Lung (tissue), 12 donors: ENCODE results near the gene RUFY1. TPM values are rescaled to one million over a fixed set of nuclear protein-coding genes. Genes with fewer than 3 reads are reported as not detected.
"Not testable (repeated sequence)": the region's sequence is repeated elsewhere in the genome, so short reads cannot be mapped to it uniquely, and the experiment has no call there.

ENCODE experiments used
- ATAC-seq: fragments of 200-7000 bp; cut with Tn5 transposase; one replicate; pipeline ENCODE4 v1.9.1; 2020; ENCODE audit warnings: moderate number of reproducible peaks; ENCODE audit not compliant: insufficient read depth, low FRiP score
- DNase-seq, 3 donors: peaks; one replicate each; pipeline ENCODE4 v3.0.0-alpha.2; 2013 to 2017
- H3K27ac ChIP-seq, 2 donors: one replicate each; pipeline ENCODE4 v1.5.1; 2013; ENCODE audit warnings: mild to moderate bottlenecking in 2 of 2, moderate library complexity in 2 of 2, control low read depth in 1 of 2, inconsistent platforms in 1 of 2, low read depth in 1 of 2, low read length in 1 of 2
- H3K27me3 ChIP-seq, 3 donors: one replicate each; pipeline ENCODE4 v1.5.1; 2013; ENCODE audit warnings: low read length in 2 of 3; ENCODE audit not compliant: control insufficient read depth in 3 of 3, insufficient read depth in 3 of 3
- H3K36me3 ChIP-seq, 4 donors: one replicate each; pipeline ENCODE4 v1.5.1; 2013; ENCODE audit warnings: low read length in 4 of 4, mild to moderate bottlenecking in 1 of 4, moderate library complexity in 1 of 4; ENCODE audit not compliant: control insufficient read depth in 4 of 4, insufficient read depth in 4 of 4
- H3K4me1 ChIP-seq, 5 donors: one replicate each; pipeline ENCODE4 v1.5.1; 2013; ENCODE audit warnings: low read length in 5 of 5, mild to moderate bottlenecking in 2 of 5, moderate library complexity in 1 of 5; ENCODE audit not compliant: control insufficient read depth in 5 of 5, insufficient read depth in 5 of 5
- H3K4me3 ChIP-seq: one replicate; pipeline ENCODE4 v1.5.1; 2013; ENCODE audit warnings: mild to moderate bottlenecking, control low read depth, moderate library complexity
- H3K9ac ChIP-seq, 2 donors: one replicate each; pipeline ENCODE4 v1.5.1; 2013; ENCODE audit warnings: low read length in 2 of 2, control low read depth in 1 of 2; ENCODE audit not compliant: insufficient read depth in 1 of 2
- H3K9me3 ChIP-seq, 4 donors: one replicate each; pipeline ENCODE4 v1.5.1; 2013; ENCODE audit warnings: low read length in 3 of 4, mild to moderate bottlenecking in 1 of 4, moderate library complexity in 1 of 4; ENCODE audit not compliant: control insufficient read depth in 4 of 4, insufficient read depth in 3 of 4
- CTCF ChIP-seq: IDR thresholded peaks from 2 replicates; pipeline ENCODE4 v1.5.1; 2012; ENCODE audit warnings: mild to moderate bottlenecking; ENCODE audit errors: control extremely low read depth, extremely low read depth
- WGBS, 2 donors: extraction: QIAGEN DNeasy Blood & Tissue Kit; methylation state at CpG; one replicate each; pipeline ENCODE4 v1.1.7; 2013; 5-methylcytosine and 5-hydroxymethylcytosine counted together
- polyA plus RNA-seq, 2 donors: library from polyadenylated mRNA; stranded (reverse); fragments of 200-250 nt; gene quantifications; one replicate each; pipeline ENCODE4 v1.2.1, GENCODE V29; 2013
- total RNA-seq, 2 donors: library from RNA; depleted of rRNA in 1 of 2; stranded (reverse); fragments of >200 nt in 1 of 2; gene quantifications; one replicate each; pipeline ENCODE4 v1.2.1, GENCODE V29; 2014 to 2021
- donor health status: control.
- donor health status: control.
- donor health status: Bipolar disorder and iron deficiency.
- donor health status: healthy.
- donor health status: DM: yes; HTN: yes; CAD: no.

Gene RUFY1
- total and polyA plus RNA-seq, 4 donors = 37.3 to 58.6 (median 51.0) TPM

- peak in 1 of 3 donors; percentile 35 for DNase-seq
- H3K4me3 ChIP-seq, H3K36me3 ChIP-seq, ATAC-seq, H3K27me3 ChIP-seq, H3K4me1 ChIP-seq, H3K9ac ChIP-seq, H3K9me3 ChIP-seq, H3K27ac ChIP-seq: not testable (repeated sequence)
- WGBS, 2 donors = 65 to 76% methylated on average over 14 of the region's 15 CpGs
Observed at GRCh38 chr5:179519416-179520070, 30.8 kb upstream of the RUFY1 start.

DNA sequence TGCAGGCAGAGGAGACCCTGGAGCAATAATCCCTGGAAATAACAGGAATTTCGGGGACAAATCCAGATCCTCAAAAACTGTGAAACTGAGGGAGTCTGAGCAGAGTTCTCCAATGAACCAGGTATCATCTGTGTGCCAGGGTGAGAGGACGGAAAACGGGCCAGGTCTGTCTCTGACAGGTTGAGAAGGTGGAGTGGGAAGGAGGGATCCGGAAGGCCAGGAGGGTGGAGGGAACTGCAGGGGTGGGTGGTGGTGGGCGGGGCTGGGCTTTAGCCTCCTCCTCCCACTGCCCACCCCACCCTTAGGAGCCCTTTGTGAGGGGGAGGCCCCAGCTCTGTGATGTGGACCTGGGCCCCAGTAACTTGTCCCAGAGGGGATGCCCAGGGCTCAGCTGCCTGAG, 28.2 kb upstream of the RUFY1 start:
- ATAC-seq, DNase-seq, H3K36me3 ChIP-seq, H3K4me3 ChIP-seq, H3K27me3 ChIP-seq, H3K9ac ChIP-seq, H3K27ac ChIP-seq, H3K4me1 ChIP-seq, H3K9me3 ChIP-seq: not testable (repeated sequence)
- 86 to 90% methylated on average over 4 of the region's 5 CpGs for WGBS, 2 donors

- ATAC-seq (no peak), DNase-seq (no peak)
- peaks cover 0 to 8% (median 0%) of the 10 kb centered on the region in 5 donors for H3K4me1 ChIP-seq
- no peaks in the 10 kb centered on the region for H3K36me3 ChIP-seq
- no peak overlapping the region for H3K9ac ChIP-seq
- H3K27me3 ChIP-seq = no peaks in the 10 kb centered on the region
- TF ChIP-seq CTCF = no peak
- H3K4me3 ChIP-seq = no peak overlapping the region
- WGBS, 2 donors = 16 to 29% methylated on average over 1 of the region's 1 CpG
- no peaks in the 10 kb centered on the region for H3K9me3 ChIP-seq
- no peak overlapping the region for H3K27ac ChIP-seq
Observed at GRCh38 chr5:179526978-179527377, 23.4 kb upstream of the RUFY1 start.

DNA sequence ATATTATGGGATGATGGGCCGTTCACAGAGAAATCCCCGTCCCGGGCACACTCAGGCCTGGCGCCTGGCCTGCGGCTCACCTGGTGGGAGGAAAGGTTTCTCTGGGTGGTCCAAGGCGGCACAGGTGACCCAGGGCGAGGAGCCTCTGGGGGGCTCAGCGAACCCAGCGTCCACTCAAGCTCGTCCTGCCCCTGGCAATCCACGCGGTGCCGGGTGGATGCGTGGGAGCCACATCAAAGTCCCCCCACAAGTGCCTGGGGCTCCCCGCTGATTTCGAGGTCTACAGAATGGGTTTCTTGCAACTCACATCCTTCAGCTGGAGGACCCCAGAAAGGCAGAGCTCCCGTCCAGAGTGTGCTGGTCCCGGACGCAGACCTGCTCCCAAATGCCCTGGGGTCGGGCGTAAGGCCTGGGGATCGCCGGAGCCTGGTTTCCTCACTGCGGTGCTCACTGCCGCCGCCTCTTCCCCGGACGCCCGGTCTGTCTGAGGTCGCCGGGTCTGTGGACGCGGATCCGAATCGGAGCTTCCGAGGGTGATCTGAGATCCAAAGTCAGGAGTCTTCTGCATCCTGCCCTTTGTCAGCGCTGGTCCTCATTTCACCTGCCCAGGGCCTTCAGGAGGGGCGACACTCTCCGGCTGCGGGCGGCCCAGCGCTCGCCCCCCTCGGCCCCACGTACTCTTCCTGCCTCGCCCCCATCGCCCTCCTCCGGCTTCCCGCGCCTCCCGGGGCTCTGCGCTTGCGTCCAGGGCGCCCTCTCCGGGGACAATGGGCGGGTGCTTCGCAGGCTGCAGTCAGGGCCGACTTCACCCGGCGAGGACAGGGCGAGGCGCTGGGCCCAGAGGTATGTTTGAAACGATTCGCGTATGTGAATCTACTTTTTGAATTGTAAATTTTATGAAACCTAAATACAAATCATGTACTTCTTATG, 20.0 kb upstream of the RUFY1 start:
- Histone ChIP-seq H3K27me3 (no peaks in the 10 kb centered on the region), H3K9ac (peak overlapping the region; percentile 2 to 68), H3K4me1 (peaks cover 0 to 8% (median 0%) of the 10 kb centered on the region in 5 donors), H3K27ac (peak overlapping the region; percentile 30 to 37), H3K36me3 (no peaks in the 10 kb centered on the region), H3K4me3 (peak overlapping the region; percentile 49), H3K9me3 (no peaks in the 10 kb centered on the region)
- ATAC-seq = peak; percentile 79
- TF ChIP-seq CTCF = peak; percentile 14
- peak; percentile 76 to 87 (median 77) for DNase-seq
- WGBS, 2 donors = 12 to 18% methylated on average over 61 to 65 of the region's 65 CpGs
